ENCODE results near the gene THBS3.

DNA sequence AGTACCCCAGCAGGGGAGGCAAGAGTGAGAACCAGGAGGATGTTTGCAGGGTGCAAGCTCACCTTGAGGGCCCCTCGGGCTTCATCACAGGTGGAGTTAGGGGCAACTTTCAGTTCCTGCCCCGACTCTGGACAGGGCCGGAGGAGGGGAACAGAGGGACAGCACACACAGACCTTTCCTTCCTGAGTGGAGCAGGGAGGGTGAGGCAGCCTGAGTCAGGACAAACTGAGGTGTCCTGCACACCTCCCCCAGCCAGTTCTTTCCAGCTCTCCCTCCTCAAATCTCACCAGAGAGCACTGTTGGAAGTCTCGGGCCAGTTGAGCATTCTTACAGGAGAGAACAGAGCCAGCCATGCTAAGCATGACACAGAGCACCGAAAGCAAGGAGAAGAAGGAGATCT is 46.1 kb upstream of the THBS3 start:
- TF ChIP-seq POLR2A (IDR thresholded peaks at IDR 0.05; ENCODE audit: low read depth, low read length) (no peak), RFX5 (IDR thresholded peaks at IDR 0.05; ENCODE audit: low read depth, low read length) (no peak), MAFK (IDR thresholded peaks at IDR 0.05; ENCODE audit: low read depth, low read length) (no peak), RAD21 (IDR thresholded peaks at IDR 0.05; ENCODE audit: low read length) (no peak), CEBPB (IDR thresholded peaks at IDR 0.05; ENCODE audit: low read depth, low read length) (no peak)
- TF ChIP-seq, protein P1, sequence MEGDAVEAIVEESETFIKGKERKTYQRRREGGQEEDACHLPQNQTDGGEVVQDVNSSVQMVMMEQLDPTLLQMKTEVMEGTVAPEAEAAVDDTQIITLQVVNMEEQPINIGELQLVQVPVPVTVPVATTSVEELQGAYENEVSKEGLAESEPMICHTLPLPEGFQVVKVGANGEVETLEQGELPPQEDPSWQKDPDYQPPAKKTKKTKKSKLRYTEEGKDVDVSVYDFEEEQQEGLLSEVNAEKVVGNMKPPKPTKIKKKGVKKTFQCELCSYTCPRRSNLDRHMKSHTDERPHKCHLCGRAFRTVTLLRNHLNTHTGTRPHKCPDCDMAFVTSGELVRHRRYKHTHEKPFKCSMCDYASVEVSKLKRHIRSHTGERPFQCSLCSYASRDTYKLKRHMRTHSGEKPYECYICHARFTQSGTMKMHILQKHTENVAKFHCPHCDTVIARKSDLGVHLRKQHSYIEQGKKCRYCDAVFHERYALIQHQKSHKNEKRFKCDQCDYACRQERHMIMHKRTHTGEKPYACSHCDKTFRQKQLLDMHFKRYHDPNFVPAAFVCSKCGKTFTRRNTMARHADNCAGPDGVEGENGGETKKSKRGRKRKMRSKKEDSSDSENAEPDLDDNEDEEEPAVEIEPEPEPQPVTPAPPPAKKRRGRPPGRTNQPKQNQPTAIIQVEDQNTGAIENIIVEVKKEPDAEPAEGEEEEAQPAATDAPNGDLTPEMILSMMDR (conservative IDR thresholded peaks at IDR 0.05; ENCODE audit: low read depth, low read length): no peak
- TF ChIP-seq, protein P2, sequence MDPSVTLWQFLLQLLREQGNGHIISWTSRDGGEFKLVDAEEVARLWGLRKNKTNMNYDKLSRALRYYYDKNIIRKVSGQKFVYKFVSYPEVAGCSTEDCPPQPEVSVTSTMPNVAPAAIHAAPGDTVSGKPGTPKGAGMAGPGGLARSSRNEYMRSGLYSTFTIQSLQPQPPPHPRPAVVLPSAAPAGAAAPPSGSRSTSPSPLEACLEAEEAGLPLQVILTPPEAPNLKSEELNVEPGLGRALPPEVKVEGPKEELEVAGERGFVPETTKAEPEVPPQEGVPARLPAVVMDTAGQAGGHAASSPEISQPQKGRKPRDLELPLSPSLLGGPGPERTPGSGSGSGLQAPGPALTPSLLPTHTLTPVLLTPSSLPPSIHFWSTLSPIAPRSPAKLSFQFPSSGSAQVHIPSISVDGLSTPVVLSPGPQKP (IDR thresholded peaks at IDR 0.05; ENCODE audit: borderline replicate concordance, low read depth, low read length): no peak
- TF ChIP-seq, protein P3, sequence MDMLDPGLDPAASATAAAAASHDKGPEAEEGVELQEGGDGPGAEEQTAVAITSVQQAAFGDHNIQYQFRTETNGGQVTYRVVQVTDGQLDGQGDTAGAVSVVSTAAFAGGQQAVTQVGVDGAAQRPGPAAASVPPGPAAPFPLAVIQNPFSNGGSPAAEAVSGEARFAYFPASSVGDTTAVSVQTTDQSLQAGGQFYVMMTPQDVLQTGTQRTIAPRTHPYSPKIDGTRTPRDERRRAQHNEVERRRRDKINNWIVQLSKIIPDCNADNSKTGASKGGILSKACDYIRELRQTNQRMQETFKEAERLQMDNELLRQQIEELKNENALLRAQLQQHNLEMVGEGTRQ (IDR thresholded peaks at IDR 0.05; ENCODE audit: low read depth, low read length): no peak
